Esophagus muscularis mucosa (tissue), 3 donors: ENCODE results near the gene HIRIP3.

ENCODE experiments used
- EP300 ChIP-seq: sonication (generic); formaldehyde crosslinking; IDR thresholded peaks from one replicate; pipeline ENCODE4 v1.6.1; 2017; ENCODE audit warnings: antibody characterized with exemption
- TF ChIP-seq, protein P1 (sequence below), 3 experiments: fragments of 200-600 bp in 2 of 3; fragments of 450-650 bp in 1 of 3; sonication (generic) in 2 of 3; IDR thresholded peaks; one replicate each; pipeline ENCODE4 v1.5.1; 2017 to 2019; ENCODE audit warnings: antibody characterized with exemption in 3 of 3, mild to moderate bottlenecking in 2 of 3, moderate library complexity in 1 of 3

DNA sequence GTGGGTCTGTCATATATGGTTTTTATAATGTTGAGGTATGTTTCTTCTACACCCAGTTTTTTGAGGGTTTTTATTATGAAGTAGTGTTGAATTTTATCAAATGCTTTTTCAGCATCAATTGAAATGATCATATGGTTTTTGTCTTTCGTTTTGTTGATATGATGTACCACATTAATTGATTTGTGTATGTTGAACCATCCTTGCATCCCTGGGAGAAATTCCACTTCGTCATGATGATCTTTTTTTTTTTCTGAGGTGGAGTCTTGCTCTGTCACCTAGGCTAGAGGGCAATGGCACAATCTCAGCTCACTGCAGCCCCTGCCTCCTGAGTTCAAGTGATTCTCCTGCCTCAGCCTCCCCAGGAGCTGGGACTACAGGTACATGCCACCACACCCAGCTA is 47.5 kb downstream of the HIRIP3 start:
- TF ChIP-seq, protein P1, sequence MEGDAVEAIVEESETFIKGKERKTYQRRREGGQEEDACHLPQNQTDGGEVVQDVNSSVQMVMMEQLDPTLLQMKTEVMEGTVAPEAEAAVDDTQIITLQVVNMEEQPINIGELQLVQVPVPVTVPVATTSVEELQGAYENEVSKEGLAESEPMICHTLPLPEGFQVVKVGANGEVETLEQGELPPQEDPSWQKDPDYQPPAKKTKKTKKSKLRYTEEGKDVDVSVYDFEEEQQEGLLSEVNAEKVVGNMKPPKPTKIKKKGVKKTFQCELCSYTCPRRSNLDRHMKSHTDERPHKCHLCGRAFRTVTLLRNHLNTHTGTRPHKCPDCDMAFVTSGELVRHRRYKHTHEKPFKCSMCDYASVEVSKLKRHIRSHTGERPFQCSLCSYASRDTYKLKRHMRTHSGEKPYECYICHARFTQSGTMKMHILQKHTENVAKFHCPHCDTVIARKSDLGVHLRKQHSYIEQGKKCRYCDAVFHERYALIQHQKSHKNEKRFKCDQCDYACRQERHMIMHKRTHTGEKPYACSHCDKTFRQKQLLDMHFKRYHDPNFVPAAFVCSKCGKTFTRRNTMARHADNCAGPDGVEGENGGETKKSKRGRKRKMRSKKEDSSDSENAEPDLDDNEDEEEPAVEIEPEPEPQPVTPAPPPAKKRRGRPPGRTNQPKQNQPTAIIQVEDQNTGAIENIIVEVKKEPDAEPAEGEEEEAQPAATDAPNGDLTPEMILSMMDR (IDR thresholded peaks at IDR 0.05): no peak
- TF ChIP-seq EP300: no peak
